Hindlimb muscle (tissue), 1 donor: ENCODE data around the gene ANXA10. TPM values are rescaled to one million over a fixed set of nuclear protein-coding genes. Genes with fewer than 3 reads are reported as not detected.
"Not testable (repeated sequence)": the region's sequence is repeated elsewhere in the genome, so short reads cannot be mapped to it uniquely, and the experiment has no call there.

Source experiments
- DNase-seq: peaks from one replicate; pipeline ENCODE4 v3.0.0-alpha.2; 2013
- polyA plus RNA-seq: library from polyadenylated mRNA; unstranded; fragments of 120-200 nt; gene quantifications from one replicate; pipeline ENCODE4 v1.2.1, GENCODE V29; 2013; ENCODE audit not compliant: insufficient read length

ANXA10 gene, protein sequence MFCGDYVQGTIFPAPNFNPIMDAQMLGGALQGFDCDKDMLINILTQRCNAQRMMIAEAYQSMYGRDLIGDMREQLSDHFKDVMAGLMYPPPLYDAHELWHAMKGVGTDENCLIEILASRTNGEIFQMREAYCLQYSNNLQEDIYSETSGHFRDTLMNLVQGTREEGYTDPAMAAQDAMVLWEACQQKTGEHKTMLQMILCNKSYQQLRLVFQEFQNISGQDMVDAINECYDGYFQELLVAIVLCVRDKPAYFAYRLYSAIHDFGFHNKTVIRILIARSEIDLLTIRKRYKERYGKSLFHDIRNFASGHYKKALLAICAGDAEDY
- 0.28 TPM for polyA plus RNA-seq

DNA sequence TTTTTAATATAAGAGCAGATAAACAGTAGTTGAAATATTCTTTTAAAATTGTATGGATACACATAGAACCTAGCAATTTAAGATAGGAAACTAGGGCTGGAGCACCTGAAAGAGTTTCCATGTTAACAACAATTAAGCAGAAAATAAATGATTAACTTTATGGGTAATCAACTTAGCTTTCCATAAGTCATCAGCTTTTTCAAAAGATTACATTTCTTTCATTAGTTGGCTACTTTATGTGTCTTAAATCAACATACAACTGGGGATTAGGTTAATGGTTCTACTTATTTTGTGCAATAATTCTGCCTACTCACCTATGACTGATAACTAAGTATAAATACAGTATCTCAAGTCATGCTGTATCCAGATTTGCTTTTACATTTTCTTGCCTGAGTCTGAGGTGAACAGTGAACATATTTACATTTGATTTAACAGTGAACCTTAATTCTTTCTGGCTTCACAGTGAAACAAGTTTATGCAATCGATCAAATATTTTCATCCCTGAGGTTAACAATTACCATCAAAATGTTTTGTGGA, at the start of gene ANXA10:
Gene ANXA10 (plus strand): TSS at position 362 of the 537 bp plus-strand sequence. CDS start 164 bp downstream, at position 526.
- DNase-seq, result no peak

DNA sequence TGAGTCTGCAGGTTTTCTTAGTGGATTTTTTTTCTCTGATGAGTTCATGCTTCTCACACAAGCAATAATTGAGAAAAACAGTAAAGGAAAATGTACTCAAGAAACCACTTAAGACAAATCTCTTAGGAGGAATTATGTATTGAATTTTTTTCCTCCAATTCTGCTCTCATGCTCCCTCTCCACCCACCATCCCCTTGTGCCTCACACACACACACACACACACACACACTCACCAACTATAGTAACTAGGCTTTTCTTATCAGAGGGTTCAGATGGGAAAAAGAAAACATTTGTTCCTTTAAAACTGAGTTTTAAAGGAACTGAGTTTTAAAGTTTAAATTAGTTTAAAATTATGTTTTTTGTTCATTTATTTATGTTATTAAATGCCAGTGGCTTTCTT, 47.0 kb upstream of the ANXA10 start:
- DNase-seq, result no peak

DNA sequence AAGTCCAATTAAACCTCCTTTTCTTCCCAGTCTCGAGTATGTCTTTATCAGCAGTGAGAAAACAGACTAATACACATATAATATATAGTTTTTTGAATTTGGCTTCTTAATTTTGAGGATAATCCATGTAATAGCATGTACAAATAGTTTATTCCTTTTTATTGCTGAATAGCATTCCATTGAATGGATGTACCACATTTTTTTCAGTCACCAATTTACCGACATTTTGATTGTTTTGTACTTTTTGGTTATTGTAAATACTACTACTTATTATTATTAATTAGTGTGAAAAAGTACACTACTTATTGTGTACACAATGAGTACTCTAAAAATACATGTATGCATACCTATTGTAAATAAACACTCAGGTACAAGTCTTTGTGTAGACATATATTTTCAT, 42.3 kb upstream of the ANXA10 start:
- DNase-seq, result no peak

DNA sequence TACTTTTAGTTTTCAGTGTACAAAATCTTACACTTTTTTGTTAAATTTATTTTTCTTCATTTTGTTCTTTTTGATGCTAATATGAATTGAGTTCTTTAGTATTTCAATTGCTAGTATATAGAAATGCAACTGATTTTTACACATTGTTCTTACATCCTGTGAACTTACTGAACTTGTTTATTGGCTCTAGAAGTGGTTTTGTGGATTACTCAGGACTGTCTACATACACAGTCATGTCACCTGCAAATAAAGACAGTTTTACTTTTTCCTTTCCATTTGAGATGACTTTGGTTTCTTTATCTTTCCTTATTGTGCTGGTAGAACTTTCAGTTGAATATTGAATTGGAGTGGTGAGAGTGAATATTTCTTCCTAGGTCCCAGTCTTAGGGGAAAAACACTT, 40.8 kb upstream of the ANXA10 start:
- no peak for DNase-seq

DNA sequence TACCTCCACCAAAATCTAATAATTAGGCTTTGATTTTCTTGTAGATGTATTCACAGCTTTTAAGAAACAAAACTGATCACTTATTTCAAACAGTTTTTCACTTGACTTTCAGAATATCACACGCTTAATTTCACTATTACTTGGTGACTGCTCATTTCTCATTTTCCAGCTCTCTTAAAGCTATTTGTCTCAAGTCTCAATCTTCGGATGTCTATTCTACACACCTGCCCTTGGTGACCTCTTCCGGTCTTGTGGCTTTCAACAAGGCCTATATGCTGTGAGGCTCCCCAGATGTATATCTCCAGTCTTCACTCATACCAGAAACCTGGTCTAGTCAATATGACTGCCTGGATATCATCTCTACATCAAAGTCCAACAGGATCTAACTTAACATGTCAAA, 34.9 kb upstream of the ANXA10 start:
- DNase-seq, result no peak

DNA sequence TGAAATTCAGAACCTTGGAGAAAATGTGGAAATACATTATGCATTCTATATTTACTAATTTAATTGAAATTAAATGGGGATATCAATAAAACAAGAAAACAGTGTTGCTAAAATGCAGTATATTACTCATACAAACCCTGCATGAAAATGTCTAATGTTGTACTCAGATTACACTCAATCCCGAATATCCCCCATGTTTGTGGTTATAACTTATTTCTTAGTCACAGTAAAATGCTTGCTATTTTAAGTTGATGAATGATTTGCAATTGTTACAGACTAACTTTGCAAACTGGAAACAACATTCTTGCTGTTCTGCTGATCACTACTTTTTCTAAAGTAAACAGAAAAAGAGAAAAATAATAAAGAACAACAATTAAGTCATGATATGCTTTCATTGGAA, 33.1 kb upstream of the ANXA10 start:
- no peak for DNase-seq

DNA sequence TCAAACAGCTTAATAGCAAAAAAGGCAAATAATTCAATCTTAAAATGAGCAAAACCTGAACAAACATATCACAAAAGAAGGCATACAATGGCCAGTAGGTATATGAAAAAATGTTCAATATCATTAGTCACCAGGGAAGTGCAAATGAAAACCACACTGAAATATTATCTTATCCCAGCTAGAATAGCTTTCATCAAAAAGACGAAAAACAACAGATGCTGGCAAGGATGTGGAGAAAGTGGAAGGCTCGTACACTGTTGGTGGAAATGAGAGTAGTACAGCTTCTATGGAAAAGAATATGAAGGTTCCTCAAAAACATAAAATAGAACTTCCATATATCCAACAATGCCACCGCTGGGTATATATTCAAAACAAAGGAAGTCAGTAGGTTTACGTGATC, 29.3 kb upstream of the ANXA10 start:
- DNase-seq, result no peak

DNA sequence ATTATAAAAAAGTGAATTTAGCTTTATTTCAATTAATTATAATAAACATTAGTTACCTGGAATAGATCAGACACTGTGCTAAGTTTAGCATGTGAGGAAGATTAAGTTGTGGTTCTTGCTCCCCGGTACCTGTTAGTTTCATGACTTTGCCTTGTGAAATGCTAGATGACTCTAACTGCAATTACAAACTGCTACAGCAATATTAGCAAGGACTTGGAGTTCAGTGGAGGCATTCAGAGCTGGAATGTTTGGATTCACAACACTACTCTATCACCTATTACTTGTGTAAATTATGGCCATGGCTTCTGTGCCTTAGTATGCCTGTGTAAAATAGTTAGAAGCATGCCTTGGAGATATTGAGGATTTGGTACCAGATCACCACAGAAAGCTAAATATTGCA, 21.4 kb upstream of the ANXA10 start:
- DNase-seq, result no peak

DNA sequence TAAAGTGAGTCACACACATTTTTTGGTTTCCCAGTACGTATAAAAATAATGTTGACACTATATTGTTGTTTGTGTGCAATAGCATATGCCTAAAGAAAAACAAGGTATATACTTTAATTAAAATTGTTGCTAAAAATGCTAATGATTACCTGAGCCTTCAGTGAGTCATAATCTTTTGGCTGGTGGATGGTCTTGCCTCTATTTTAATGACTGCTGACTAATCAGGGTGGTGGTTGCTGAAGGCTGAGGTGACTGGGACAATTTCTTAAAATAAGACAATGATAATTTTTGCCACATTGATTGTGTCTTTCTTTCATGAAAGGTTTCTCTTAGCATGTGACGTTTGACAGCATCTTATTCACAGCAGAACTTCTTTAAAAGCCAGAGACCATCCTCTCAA, 21.0 kb upstream of the ANXA10 start:
- DNase-seq, result no peak

DNA sequence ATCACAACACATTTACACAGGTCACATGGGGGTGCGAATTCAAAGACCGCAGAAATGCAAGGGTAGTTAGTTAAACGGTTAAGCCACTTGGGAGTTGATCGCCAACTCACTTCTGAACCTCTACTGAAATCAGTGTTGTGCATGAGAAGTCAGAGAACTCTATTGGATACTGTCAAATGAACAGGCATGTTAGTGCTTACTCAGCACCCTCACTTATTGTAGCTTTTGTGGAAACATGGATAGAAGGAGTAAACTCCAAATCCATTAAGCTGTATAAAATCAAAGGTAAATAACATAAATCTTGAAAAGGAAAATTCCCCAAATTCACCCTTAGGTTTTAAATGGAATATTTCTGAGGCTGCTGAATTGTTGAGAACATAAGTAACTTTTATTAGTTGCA, 17.5 kb upstream of the ANXA10 start:
- no peak for DNase-seq

DNA sequence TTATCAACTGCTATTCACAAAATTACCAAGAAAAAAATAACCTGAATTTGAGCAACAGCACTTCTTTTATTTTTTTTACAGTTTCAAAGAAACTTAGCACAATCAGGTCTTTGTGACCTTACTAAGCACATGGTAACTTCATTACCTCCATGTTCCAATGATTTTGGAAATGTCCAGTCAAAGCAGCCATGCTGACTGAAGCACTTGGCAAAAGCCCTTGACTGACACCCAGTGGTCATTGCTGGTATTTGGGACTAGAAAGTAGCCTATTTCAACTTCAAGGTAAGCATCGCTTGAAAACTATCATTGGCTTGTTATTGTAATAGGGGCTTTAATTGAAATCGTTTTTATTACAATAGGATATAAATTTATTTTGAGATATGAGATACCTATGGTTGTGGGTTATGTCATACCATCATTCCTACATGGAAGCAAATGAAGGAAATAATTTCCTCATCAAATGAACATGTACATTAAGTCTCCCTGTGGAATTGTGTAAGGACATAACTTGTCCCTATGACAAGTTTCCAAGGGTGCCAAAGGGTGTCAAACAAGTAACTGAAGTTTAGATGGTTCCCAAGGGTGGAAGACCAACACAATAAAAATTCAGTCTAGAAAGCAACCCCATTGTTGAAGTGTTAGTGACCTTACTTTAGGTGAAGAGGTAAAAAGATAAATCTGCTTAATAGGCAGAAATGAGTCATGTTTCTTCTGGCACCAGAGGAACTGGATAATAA, 15.2 kb upstream of the ANXA10 start:
- DNase-seq, result peak; percentile 53

DNA sequence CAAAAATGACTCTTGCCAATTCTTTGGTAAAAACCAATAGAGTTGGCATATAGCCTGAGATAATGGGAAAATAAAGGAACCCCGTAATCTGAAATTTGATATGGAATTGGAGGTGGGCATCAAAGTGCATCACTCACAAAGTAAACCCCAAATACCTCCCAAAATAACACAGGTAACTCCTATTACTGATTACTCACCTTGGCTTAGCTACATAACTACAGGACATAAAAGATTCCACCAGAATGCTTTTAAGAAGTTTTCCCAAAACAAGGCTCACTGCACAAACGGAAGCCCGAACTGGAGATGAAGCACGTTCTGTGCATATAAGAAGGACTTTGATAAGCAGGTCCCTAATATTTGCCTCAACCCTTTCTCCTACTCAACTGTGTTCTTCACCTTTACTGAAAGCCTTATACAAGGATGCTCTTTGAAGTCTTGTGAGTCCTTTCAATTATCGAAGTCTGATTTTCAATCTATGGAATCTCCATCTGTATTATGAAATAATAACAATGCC, 14.6 kb upstream of the ANXA10 start:
- DNase-seq, result no peak

DNA sequence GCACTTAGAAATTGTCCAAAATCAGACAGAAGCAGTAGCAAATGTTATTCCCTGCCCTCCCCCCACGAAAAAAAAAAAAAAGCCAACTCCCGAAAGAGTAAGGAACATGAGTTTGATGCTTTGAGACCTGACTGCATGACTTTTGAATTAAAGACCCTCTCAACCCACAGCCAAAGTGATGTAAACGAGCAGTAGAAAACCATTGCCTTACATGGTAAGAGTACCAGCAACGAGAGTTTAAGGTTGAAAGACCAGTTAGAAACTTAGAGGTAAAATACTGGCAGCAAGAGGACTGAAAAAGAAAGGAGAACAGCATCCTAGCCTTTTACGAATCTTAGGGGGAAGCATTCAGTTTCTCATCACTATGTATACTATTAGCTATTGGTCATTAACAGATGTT, 10.0 kb upstream of the ANXA10 start:
- DNase-seq, result no peak

DNA sequence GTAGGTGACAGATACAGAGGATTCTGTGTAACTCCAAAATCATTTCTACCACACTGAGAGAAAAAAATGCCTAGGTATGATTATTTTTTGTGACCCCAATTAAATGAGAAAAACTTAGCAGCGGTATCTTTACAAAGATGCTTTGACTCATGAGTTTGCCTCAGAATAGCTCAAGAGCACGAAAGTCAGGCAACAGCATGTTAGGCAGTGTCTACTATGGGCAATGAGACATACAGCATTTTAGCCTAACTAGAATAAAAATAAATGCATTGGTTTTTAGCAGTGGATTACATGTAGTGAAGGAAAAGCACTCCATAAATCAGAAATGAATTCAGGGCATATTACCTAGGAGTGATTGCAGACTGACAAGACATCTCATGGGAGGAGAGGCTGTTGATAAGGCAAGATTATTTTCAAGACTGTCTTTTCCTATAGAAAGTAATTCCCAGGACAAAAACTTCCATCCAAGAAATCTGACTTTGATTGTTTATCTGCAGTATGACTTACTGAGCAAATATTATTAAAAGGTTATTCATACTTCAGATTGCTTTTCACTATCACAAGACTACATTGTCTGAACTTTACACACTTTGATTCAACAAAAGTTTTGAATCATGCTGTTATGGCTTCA, 3.6 kb downstream of the ANXA10 start:
- no peak for DNase-seq

DNA sequence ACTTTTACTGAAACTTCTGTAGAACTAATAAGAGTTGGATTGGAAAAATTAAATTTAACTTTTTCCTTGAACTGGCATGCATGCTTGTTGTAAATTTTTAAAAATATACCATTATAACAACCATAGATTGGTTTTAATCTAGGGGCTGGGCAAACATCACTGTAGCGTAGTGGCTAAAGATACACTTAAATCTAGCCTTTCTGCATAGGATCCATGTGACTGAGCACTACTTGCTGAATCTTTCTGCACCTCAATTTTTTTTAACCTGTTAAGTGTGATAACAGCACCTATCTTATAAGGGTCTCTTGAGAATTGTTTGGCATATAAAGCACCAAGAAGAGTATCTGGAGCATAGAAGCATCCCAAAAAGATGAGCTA, 4.1 kb downstream of the ANXA10 start:
- no peak for DNase-seq

DNA sequence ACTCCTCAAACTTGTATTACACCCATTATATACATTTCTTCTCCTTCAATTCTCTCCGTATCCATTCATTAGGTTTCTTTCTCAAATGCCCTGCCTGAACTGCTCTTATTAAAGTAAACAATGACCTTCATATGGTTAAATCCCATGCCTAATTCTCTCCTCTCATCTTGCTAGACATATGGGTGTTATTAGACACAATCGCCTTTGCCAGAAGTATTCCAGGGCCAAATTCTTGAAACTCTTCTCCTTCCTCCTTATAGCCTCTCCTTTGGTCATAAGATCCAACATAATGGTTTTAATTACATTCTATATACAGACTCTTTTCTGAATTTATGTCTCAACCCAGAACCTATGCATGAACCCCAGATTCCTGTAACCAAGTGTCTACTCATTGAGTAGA, 4.8 kb downstream of the ANXA10 start:
- DNase-seq, result no peak

DNA sequence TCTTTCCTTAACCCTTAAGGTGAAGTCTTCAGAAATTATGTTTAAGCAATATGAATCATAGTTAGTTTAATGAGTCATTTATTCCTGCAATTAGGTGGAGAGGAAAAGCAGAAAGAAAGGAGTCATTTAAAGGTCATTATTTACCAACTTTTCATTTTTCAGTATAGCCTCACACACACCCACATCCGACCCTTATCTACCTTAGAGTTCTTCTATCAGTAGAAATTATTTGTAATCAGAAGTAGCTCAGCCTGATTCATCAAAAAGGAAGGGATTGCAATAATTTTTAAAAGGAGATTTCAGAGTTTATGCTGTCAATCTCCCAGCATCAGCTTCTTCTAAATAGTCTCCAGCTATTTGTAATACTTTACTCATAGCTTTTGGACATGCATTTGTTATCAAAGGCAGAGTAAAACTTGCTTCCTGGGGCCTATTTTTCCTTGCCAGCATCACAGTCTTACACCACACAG, 5.9 kb downstream of the ANXA10 start:
- no peak for DNase-seq

DNA sequence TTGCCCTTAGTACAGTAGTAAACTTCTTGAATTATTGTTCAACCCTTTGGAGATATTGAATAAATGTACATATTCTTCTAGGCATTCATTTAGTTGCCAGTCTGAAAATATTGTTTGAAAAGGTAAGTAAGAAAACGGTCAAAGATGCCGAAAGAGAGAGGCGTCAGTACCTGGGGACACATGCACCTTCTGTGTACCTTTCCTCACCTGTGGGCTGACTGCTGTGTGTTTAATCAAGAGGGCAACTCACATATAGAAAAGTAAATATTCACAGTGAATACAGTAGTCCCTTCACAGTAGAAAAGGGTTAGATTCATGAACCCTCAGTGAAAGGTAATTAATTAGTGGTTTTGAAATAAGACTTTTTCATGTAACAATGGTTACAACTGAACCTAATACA, 6.9 kb downstream of the ANXA10 start:
- DNase-seq, result no peak

DNA sequence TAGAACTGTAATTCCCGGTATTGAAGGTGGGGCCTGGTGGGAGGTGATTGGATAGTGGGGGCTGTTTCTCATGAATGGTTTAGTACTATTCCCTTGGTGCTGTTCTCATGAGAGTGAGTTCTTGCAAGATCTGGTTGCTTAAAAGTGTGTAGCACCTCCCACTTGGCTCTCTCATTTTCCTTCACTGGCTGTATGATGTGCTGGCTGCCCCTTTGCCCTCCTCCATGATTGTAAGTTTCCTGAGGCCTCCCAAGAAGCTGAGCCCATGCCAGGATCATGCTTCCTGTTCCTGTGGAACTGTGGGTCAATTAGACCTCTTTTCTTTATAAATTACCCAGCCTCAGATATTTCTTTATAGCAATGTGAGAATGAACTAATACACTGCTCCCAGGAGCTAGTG, 8.7 kb downstream of the ANXA10 start:
- DNase-seq, result no peak

DNA sequence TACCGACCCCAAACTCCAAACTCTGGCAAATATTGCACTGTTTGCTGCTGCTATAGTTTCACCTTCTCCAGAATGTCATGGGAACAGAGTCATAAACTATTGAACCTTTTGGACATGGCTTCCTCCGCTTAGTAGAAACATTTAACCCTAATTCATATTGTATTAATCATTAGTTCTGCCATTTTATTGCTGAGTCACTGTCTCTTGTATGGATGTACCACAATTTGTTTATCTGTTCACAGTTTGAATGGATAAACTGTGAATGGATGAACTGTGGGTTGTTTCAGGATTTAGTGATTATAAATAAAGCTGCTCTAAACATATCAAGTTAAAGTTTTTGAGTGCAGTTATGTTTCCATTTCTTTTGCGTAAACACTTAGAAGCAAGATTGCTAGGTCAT, 10.1 kb downstream of the ANXA10 start:
- no peak for DNase-seq

DNA sequence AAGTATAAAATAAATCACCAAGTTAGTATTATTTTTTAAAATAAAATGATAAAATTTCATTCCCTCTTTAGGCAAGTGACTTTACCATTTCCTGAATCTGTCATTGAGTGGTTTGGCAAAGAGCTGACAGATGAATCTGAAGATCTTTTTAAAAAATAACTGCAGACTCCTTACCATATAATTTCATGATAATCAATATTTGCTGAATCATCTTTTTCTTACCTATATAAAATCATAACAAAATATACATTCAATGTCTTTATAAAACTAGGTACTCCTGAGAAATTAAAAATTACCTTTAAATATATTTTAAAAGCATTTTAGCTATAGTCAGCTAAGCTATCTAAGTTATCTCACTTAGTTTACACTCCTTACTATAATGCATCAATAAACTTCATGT, 17.2 kb downstream of the ANXA10 start:
- DNase-seq, result no peak

DNA sequence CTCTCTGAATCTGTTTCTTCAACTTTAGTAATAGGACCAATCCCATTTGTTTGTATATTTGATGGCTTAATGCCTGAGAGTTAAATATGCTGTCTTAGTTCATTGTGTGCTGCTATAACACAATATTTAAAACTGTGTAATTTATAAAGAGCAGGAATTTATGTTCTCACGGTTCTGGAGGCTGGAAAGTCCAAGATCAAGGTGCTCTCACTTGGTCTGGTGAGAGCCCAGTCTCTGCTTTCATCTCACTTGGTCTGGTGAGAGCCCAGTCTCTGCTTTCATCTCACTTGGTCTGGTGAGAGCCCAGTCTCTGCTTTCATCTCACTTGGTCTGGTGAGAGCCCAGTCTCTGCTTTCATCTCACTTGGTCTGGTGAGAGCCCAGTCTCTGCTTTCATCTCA, 20.7 kb downstream of the ANXA10 start:
- not testable (repeated sequence) for DNase-seq

DNA sequence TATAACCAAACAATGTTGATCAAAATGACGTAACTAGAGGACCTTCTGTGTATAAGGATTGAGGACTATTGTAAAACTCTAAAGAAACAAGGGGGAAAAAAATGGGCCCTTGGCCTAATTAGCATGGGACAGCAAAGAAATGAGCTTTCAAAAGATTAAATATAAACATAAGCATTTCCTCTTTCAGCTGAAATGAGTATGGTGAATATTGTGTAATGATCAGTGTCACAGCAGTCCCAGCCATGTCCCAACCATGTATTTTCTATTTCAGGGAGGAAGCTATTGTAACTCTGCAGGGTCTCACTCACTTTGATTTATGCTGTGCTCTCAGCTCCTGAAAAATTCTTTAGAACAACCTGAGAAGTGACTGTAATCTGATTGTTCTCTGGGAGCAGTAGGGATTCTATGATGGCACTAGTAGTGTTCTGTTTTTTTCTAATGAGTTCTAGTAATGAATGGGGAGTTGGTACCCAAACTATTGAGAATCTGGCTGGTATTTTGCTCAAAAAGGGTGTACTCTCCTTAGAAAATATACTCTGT, 25.8 kb downstream of the ANXA10 start:
- DNase-seq, result no peak
